ENCODE results near the gene CCR6.

DNA sequence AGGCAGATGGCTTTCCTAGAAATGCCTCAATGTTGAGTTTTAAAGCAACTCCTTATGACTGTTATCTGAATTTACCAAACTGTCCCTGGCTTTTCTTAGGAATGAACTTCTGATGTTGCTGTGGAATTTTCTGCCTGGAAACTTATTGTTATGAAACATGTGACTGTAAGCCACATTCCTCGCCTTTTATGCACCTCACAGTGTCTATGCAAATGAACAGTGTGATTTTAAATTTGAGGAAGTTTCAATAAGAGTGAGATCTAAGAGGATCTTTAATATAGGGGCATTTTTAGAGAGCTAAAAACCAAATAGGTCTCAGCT, 2.4 kb upstream of the CCR6 start:
- no peak for TF ChIP-seq CTCF (IDR thresholded peaks at IDR 0.05; ENCODE audit: insufficient read depth, low read length)
- TF ChIP-seq POLR2AphosphoS5 (IDR thresholded peaks at IDR 0.05; ENCODE audit: low read depth), result no peak
- TF ChIP-seq GABPA (IDR thresholded peaks at IDR 0.05; ENCODE audit: low read depth), result no peak
